Islet precursor cell (in vitro differentiated cells): Measurements from ENCODE around the gene FRMPD4.
"Not testable (repeated sequence)": the region's sequence is repeated elsewhere in the genome, so short reads cannot be mapped to it uniquely, and the experiment has no call there.

Experiments
- DNase-seq: peaks from one replicate; pipeline ENCODE4 v3.0.0-alpha.2; 2018

Gene FRMPD4

GRCh38 chrX:12138361-12139313 is at the start of gene FRMPD4:
Gene FRMPD4 (plus strand): TSS chrX:12138473. CDS start chrX:12138972, 499 bp downstream.
- DNase-seq, result peak; percentile 87

DNA sequence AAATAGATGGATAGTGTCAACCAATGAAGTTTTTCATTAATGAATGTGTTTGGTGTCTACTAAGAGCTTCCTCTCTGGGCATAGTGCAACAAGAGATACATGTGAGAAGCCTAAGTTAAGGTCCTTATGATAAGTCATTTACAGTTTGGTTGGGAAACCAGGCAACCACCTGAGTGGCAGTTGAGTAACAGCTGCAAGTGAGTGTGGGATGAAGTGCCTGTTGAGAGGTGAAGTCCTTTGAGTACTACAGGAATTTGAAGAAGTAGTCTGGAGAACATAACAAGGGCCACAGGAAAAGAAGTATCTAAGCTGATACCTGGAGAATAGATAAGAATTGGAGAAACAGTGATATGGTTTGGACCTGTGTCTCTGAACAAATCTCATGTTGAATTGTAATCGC is 48.5 kb upstream of the FRMPD4 start:
- no peak for DNase-seq

GRCh38 chrX:12113321-12113720 is 25.0 kb upstream of the FRMPD4 start:
- DNase-seq, result peak; percentile 56

DNA sequence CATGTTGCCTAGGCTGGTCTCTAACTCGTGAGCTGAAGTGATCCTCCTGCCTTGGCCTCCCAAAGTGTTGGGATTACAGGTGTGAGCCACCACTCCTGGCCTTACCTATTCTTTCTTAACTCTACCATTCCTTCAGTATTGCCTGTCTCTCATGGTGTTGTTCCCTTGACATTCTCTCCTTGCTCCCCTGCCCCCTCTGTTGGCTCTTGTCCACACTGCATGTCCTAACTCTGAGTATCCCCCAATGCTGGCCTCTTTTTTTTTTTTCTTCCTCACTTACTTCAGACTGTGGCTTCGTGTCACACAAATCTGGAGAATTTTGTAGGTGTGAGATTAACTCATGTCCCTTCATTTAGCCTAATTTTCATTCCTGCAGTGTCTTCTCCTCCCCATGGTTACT is 22.9 kb upstream of the FRMPD4 start:
- DNase-seq, result peak; percentile 76

DNA sequence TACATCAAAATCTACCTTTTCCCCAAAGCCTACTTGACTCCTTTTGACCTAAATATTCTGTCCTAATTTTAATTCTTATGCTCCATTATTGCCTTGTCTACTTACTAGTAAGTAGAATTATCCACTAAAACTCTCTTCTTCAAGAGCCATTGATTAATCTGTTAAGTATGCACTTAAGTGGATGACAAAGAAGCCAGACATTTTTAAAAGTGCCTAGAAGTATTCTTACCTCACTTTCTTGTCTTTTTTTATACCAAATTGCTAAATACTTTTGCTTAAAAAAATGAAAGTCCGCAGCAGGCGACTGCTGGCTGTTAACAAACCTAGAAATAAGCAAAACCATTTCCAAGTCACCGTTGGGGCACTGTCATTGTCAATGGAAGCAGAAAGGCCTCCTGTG is 20.1 kb upstream of the FRMPD4 start:
- no peak for DNase-seq

- no peak for DNase-seq
Observed at GRCh38 chrX:12128017-12128416, 10.3 kb upstream of the FRMPD4 start.

DNA sequence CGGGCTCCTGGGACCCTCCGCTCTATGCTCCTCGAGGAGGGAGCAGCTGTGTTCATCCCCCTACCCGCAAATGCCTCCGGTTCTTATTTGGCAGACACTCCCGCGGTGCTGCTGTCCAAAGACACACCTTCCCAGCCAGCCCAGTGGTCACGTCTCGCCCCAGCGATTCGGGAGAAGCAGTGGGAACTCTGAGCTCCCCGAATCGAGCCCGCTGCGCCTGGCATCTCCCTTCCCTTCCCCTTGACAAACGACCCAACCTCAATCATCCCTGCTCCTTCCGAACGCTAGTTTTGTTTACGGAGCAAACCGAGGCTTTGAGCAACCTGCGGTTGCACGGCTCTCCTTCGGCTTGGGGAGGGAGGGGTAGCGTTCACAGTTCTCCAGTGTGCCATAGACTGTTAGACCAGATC is 317 bp upstream of the FRMPD4 start:
- DNase-seq, result peak; percentile 62

- no peak for DNase-seq
Observed at GRCh38 chrX:12139934-12140611, 1.8 kb downstream of the FRMPD4 start.

GRCh38 chrX:12141511-12141910 is 3.2 kb downstream of the FRMPD4 start:
- no peak for DNase-seq

DNA sequence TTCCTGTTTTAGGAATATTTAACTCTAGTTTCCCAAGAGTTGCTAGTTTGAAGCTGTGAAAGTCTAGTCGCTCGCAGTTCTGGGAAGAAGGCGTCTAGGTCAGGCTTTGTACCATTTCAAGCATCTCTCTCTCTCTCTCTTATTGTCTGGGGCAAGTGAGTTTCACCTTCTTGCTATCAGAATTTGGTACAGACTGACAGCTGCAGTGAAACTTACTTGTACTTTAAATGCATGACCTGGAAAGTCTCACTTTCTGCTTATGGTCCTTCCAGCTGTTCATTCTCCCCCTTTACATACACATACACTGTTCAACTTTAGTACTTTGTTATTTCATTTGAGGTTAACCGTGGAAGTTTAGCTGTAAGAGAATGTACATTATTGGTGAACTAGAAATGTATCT is 4.4 kb downstream of the FRMPD4 start:
- DNase-seq, result no peak

DNA sequence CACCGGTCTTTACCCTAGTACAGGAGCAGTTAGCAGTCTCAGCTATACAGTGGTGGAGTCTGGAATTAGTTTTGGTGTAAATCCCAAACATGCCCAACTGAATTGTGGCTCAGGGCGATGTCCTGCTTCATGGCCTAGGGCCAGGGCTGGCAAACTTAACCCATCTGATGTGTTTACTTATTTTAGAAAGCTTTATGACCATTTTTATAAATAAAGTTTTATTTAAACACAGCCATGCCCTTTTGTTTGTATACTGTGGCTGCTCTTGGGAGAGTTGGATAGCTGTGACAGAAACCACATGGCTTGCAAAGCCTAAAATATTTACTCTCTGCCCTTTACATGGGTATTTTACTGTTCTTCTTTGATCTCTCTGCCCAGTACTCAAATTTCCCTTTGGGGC is 7.1 kb downstream of the FRMPD4 start:
- DNase-seq, result no peak

GRCh38 chrX:12149670-12150407 is 11.6 kb downstream of the FRMPD4 start:
- DNase-seq, result no peak

DNA sequence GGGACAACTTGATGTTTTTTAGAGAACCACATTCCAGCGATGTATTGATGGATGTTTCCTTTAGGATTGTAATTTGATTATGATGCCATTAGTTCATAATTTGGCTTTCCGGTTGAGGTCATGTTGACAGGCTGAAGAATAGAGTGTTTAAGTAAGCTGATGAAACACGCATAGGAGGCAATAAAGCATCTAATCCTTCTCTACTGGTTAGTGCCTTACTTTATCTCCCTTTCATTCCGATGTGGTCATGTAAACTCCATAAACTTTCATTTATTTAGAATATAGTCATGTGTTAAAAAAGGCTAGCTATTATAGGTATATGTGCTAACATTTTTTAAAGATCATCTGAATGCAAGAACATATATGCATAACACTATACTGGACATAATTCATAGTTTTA is 15.0 kb downstream of the FRMPD4 start:
- DNase-seq, result no peak

DNA sequence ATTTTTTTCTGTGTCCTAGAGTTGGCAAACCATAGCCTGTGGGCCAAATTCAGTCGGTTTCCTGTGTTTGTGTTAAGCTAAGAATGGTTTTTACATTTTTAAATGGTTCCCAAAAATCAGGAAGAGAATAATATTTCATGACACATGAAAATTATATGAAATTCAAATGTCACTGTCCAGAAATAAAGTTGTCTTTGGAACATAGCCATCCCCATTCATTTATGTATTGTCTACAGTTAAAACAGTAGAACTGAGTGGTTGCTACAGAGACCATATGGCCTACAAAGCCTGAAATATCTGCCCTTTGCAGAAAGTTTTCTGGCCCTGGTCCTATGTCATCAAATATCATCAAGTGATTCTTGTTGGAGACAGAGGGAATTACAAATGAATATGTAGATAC is 15.5 kb downstream of the FRMPD4 start:
- no peak for DNase-seq

DNA sequence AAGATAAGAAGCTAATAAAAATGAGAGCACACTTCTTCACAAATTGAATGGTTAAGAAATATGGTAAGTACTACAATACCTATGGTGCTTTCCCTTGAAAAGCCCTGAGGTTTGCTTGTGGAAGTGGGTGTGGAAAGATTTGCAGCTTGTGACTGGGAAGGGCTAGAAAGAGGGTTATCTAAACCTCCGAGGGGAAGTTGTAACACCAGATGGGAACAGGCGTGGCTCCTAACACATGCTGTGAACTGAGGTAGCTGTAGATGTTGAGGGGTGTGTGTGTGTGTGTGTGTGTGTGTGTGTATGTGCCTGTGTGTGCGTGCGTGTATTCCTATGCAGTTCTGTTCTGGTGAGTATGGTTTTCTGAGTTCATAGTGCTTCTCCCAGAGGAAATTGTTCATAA is 21.5 kb downstream of the FRMPD4 start:
- DNase-seq, result no peak

- DNase-seq, result no peak
Observed at GRCh38 chrX:12162420-12162819, 24.1 kb downstream of the FRMPD4 start.

DNA sequence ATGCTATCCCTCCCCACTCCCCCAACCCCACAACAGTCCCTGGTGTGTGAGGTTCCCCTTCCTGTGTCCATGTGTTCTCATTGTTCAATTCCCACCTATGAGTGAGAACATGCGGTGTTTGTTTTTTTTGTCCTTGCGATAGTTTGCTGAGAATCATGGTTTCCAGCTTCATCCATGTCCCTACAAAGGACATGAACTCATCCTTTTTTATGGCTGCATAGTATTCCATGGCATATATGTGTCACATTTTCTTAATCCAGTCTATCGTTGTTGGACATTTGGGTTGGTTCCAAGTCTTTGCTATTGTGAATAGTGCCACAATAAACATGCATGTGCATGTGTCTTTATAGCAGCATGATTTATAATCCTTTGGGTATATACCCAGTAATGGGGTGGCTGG is 25.9 kb downstream of the FRMPD4 start:
- DNase-seq, result not testable (repeated sequence)

DNA sequence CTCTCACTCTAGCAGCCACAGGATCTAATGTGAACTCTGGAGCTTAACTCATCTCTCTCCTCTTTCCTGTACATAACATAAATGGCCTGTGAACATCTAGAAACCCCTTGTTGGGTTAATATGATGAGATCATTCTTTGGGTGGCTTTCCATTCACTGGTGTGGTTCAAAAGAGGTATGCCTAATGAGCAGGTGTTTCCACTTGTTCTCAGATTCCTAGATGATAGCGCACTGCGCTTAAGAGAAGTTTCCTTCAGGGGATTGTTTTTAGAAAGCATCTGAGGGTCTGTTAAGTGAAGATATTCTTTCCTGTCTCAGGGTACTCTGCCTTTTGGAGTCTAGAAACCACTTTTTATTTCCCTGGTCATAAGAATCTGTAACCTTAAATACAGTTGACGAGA is 32.5 kb downstream of the FRMPD4 start:
- DNase-seq, result no peak

DNA sequence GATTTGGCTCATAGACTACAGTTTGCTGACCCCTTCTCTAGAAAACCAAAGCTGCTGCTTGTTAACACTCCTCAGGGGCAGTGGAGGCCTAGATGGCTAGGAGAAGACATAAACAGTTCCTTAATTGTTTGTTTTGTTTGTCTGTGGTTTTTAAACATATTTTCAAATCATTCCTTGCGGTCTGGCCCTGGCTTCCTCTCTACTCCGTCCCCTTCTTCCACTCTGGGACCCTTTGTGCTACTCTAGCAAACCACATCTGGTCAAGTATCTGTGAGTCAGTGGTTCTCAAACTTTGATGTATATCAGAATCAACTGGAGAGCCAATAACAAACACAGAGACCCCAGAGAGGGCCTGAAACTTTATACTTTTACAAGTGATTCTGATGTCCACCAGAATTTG is 36.1 kb downstream of the FRMPD4 start:
- DNase-seq, result no peak

DNA sequence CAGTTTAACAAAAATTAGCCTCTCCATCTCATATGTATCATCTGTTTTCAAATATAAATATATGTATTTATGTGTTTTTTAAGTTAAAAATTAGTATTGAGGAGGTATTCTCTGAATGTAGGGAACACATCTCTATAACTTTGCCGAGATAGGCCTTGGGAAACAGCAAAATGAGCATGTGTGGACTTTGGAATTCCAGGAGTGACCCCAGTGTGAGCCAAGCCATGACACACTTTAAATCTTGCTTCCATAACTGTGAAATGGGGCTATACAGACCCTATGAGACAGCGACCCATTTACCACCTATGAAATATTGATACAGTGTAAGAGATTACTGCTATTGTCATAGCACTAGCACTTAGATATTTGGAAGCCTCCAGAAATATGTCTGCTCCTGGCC is 58.8 kb downstream of the FRMPD4 start:
- DNase-seq, result no peak

DNA sequence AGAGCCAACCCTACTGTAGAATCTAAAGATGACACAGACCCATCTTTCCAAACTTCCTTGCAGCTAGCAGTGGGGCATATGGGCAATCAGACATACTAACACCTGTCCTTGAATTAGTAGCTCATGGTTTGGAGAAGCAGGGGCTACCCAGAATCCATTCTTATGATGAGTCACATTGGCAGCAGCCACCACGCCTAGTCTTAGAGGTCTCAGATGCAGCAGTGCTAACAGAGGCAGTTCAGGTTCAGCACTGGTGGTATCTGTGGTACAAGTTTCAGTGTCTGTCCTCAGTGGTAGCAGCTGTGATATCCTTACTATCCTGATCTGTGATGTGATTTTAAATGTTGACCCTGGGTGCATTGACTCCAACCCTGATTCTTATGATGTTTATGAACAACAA is 68.1 kb downstream of the FRMPD4 start:
- no peak for DNase-seq

DNA sequence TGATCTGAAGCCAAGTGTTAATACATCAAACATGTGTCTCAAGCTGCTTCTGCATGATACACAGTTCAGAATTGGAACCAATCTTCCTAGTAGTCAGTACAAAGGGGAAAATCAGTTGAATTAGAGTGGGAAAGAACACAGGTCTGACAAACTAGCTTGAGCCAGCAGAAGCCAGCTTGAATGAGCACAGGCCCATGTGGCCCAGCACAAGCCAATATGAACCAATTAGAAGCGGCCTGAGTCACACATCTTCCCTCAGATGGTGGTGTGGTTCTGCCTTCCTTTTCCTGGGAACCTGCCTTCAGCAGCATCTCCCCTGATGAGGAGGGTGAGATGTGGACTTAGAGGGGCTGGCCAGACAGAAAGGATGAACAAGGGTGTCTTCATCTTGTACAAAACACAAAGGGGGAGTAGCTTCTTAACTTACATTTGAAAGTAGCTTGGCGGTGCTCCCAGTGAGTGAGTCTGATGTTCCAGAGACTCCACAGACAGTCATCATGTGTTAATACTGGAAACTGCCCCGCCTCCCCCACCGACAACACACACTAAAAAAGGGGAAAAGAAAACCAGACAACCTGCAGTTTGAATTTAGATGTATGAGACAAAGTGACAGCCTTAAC is 72.0 kb downstream of the FRMPD4 start:
- peak; percentile 68 for DNase-seq

DNA sequence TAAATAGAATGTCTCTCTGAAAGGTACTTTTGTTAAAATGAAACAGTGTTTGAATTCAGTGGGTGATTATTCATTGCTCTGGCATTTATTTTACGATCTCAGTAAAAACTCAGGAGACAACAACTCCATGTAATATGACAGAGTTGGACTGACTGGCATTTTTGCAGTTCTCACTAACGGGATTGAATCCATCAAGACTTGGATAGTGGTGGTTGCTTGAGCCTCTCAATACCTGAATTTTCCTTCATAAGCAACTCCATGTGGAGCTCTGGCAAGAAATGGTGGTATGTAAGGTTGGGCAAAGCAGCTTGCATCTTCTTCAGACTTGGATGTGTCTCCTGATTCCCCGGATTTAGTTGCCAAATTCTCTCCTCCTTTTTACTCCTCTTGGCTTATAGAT is 72.7 kb downstream of the FRMPD4 start:
- no peak for DNase-seq
